GM12878 (cell line): ENCODE data around the gene DCTN1. TPM values are rescaled to one million over a fixed set of nuclear protein-coding genes. Genes with fewer than 3 reads are reported as not detected.

Source experiments
- ATAC-seq: fragments of 200-7000 bp; cut with Tn5 transposase; 3 replicates; pipeline ENCODE4 v1.9.1; 2020; ENCODE audit warnings: mild to moderate bottlenecking, moderate library complexity
- BruUV-seq: library from RNA; stranded (reverse); fragments of 400-500 nt; replicated peaks from 2 replicates; lab custom pipeline; 2021; lab: Mats Ljungman, UMichigan
- CTCF ChIA-PET: fragments of 300-600 bp; sonication (Branson Sonifier 250); formaldehyde crosslinking; extraction: SDS; loops from one replicate; lab custom pipeline; 2021; ENCODE audit warnings: inconsistent platforms; lab: Yijun Ruan, JAX
- POLR2A ChIA-PET: fragments of 350-600 bp; formaldehyde crosslinking; extraction: SDS; loops from one replicate; lab custom pipeline; 2021; ENCODE audit warnings: inconsistent platforms; lab: Charles Lee
- RAD21 ChIA-PET: fragments of 300-600 bp; sonication (Branson Sonifier 250); formaldehyde crosslinking; loops from one replicate; lab custom pipeline; 2023; ENCODE audit warnings: antibody characterized with exemption; ENCODE audit not compliant: unreplicated experiment; lab: Charles Lee
- SMC1A ChIA-PET: fragments of 300-600 bp; sonication (Branson Sonifier 250); formaldehyde crosslinking; loops from one replicate; lab custom pipeline; 2023; ENCODE audit not compliant: unreplicated experiment, uncharacterized antibody; lab: Charles Lee
- DNase-seq: peaks from one replicate; pipeline ENCODE4 v3.0.0-alpha.2; 2011; ENCODE audit warnings: low read depth, low spot score
- FAIRE-seq: peaks from 3 replicates; lab custom pipeline; 2011; peaks lifted over from hg19 to GRCh38; lab: Jason Lieb, UNC
- H2AFZ ChIP-seq: 2 replicates; pipeline ENCODE4 v1.6.0; 2011; ENCODE audit warnings: low read depth, low read length, control low read depth; ENCODE audit not compliant: control insufficient read depth
- H3K27ac ChIP-seq: 2 replicates; pipeline ENCODE4 v1.5.1; 2011; ENCODE audit warnings: control low read depth; ENCODE audit not compliant: control insufficient read depth, insufficient read depth
- H3K27me3 ChIP-seq, 2 experiments: replicated peaks in 1 of 2; 2 replicates each; pipeline versions ENCODE4 v1.6.0 to v1.6.1; 2011; ENCODE audit warnings: low read length in 1 of 2; ENCODE audit not compliant: control insufficient read depth in 2 of 2, insufficient read depth in 2 of 2
- H3K36me3 ChIP-seq, 2 experiments: 2 replicates each; pipeline ENCODE4 v1.5.1; 2011; ENCODE audit warnings: low read length in 1 of 2; ENCODE audit not compliant: control insufficient read depth in 2 of 2, insufficient read depth in 2 of 2
- H3K4me1 ChIP-seq: 2 replicates; pipeline ENCODE4 v1.6.1; 2011; ENCODE audit warnings: mild to moderate bottlenecking, low read length, moderate library complexity, mixed read lengths; ENCODE audit not compliant: control insufficient read depth, insufficient read depth
- H3K4me2 ChIP-seq: 2 replicates; pipeline ENCODE4 v1.6.0; 2011; ENCODE audit warnings: control low read depth; ENCODE audit not compliant: control insufficient read depth, insufficient read depth
- H3K4me3 ChIP-seq: fragments of 200-600 bp; sonication (generic); 2 replicates; pipeline ENCODE4 v1.5.1; 2016
- H3K79me2 ChIP-seq: 2 replicates; pipeline ENCODE4 v1.6.0; 2011; ENCODE audit warnings: low read length; ENCODE audit not compliant: control insufficient read depth, insufficient read depth
- H3K9ac ChIP-seq: 2 replicates; pipeline ENCODE4 v1.8.0; 2011; ENCODE audit warnings: low read length, control low read depth, mixed read lengths; ENCODE audit not compliant: control insufficient read depth, insufficient read depth
- H3K9me3 ChIP-seq: replicated peaks from 3 replicates; pipeline ENCODE4 v1.5.1; 2011; ENCODE audit warnings: mild to moderate bottlenecking, low read length; ENCODE audit not compliant: control insufficient read depth, insufficient read depth
- H4K20me1 ChIP-seq: 2 replicates; pipeline ENCODE4 v1.6.0; 2011; ENCODE audit not compliant: control insufficient read depth, insufficient read depth
- DPF2 ChIP-seq: fragments of 450-650 bp; IDR thresholded peaks from 2 replicates; pipeline ENCODE4 v1.6.1; 2017; ENCODE audit warnings: mild to moderate bottlenecking
- EZH2 ChIP-seq: IDR thresholded peaks from 2 replicates; pipeline ENCODE4 v1.6.1; 2012; ENCODE audit warnings: low read depth, mild to moderate bottlenecking, control low read depth, inconsistent platforms, low read length, borderline replicate concordance; ENCODE audit not compliant: control insufficient read depth
- NRF1 ChIP-seq: conservative IDR thresholded peaks from 2 replicates; pipeline ENCODE4 v1.6.1; 2011; ENCODE audit warnings: mild to moderate bottlenecking, low read depth, low read length, improper control_type of control experiment
- SREBF2 ChIP-seq: IDR thresholded peaks from 2 replicates; pipeline ENCODE4 v1.6.1; 2012; ENCODE audit warnings: mild to moderate bottlenecking, low read length
- WGBS: methylation state at CpG from one replicate; pipeline ENCODE4 v1.1.6; 2016; ENCODE audit warnings: low lambda C conversion rate; ENCODE audit not compliant: insufficient replicate concordance, insufficient coverage; ENCODE audit errors: missing lambda C conversion rate; 5-methylcytosine and 5-hydroxymethylcytosine counted together
- in situ Hi-C: fragments of 300-500 bp; cut with MboI; formaldehyde crosslinking; loops from 9 replicates; pipeline ENCODE4 v1.14.3; 2018; ENCODE audit warnings: mixed read lengths
- intact Hi-C: fragments of 100-400 bp; cut with micrococcal nuclease; formaldehyde crosslinking; loops from one replicate; pipeline ENCODE4 v1.14.2; 2022; ENCODE audit not compliant: unreplicated experiment
- polyA plus RNA-seq, 11 experiments: library from polyadenylated mRNA; depleted of rRNA in 4 of 11; unstranded in 6 of 11; stranded (reverse) in 5 of 11; fragments of >200 nt; fragmentation: Nextera tagmentation in 4 of 11; fragmentation: Illumina TruSeq in 1 of 11; extraction: Ambion mirVana in 4 of 11; extraction: Trizol in 1 of 11; gene quantifications; 1 replicate in 1 of 11; 2 replicates in 10 of 11; pipeline versions ENCODE4 v1.2.1 to v1.2.3, GENCODE V29; 2011 to 2016; ENCODE audit warnings: inconsistent platforms in 2 of 11, missing spikeins in 2 of 11, low read depth in 1 of 11
- total RNA-seq, 4 experiments: library from RNA; depleted of rRNA in 3 of 4; stranded (reverse); fragments of >200 nt in 3 of 4; fragmentation: Illumina TruSeq in 1 of 4; extraction: Trizol in 1 of 4; gene quantifications; 2 replicates each; pipeline versions ENCODE4 v1.2.1 to v1.2.3, GENCODE V29; 2013 to 2021
- TF ChIP-seq, protein P1 (sequence below), 3 experiments: IDR thresholded peaks in 2 of 3; conservative IDR thresholded peaks in 1 of 3; 2 replicates each; pipeline ENCODE4 v1.5.1; 2011; ENCODE audit warnings: low read depth in 3 of 3, low read length in 3 of 3, mild to moderate bottlenecking in 3 of 3, control low read depth in 2 of 3, moderate library complexity in 2 of 3, inconsistent platforms in 1 of 3, mixed read lengths in 1 of 3; ENCODE audit not compliant: control insufficient read depth in 2 of 3, insufficient read depth in 1 of 3; ENCODE audit errors: extremely low read depth in 1 of 3
- TF ChIP-seq, protein P2 (sequence below): fragments of 450-650 bp; formaldehyde crosslinking; IDR thresholded peaks from 2 replicates; pipeline ENCODE4 v1.4.0; 2020; ENCODE audit warnings: mild to moderate bottlenecking, moderate library complexity
- TF ChIP-seq, protein P3 (sequence below): fragments of 450-650 bp; IDR thresholded peaks from 2 replicates; pipeline ENCODE4 v1.6.1; 2016; ENCODE audit warnings: mild to moderate bottlenecking
- TF ChIP-seq, protein P4 (sequence below): fragments of 450-650 bp; IDR thresholded peaks from 2 replicates; pipeline ENCODE4 v1.6.1; 2017; ENCODE audit warnings: low read depth, mild to moderate bottlenecking, moderate library complexity
- TF ChIP-seq, protein P5 (sequence below): fragments of 450-650 bp; IDR thresholded peaks from 2 replicates; pipeline ENCODE4 v1.6.1; 2017; ENCODE audit warnings: mild to moderate bottlenecking, moderate library complexity

DCTN1 gene
- total and polyA plus RNA-seq, 10 of the 15 experiments (the other 5 are each of a cell fraction or from before 2014, with no cell fraction given): 44.1 to 116 (median 64.8) TPM

DNA sequence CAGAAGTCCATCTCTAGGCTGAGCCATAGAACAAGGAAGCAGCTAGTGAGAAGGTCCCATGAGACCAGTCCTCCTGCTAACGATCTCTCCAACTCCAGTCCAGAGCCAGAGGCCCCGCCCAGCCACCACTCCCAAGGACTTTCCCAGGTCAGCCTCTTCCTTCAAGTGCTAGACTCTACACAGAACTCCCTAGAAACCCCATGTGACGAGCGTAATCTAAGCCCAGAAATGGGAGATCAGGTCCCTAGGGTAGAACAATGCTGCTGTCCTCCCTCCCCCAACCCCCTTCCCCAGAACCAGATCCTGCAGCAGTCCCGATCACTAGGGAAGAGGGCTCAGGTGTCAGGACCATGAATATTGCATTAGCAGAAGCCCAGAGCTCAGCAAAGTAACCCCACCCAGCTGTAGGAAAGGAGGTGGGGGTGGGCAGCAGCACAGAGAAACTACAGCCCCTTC lies 6.9 kb downstream of the DCTN1 start:
- Histone ChIP-seq H2AFZ (no peak overlapping the region), H3K4me3 (no peak overlapping the region), H3K36me3 (peaks cover 24% of the 10 kb centered on the region in 2 experiments; a peak in 3 of 4 replicates), H3K9me3 (no peaks in the 10 kb centered on the region), H3K79me2 (no peaks in the 10 kb centered on the region), H4K20me1 (no peaks in the 10 kb centered on the region), H3K27me3 (no peaks in the 10 kb centered on the region), H3K27ac (no peak overlapping the region), H3K9ac (no peak overlapping the region), H3K4me1 (no peaks in the 10 kb centered on the region), H3K4me2 (no peak overlapping the region)
- intact Hi-C loops: no loop called here
- 94% methylated on average over 5 of the region's 5 CpGs for WGBS
- RAD21 ChIA-PET: no interaction called here
- CTCF ChIA-PET: no interaction called here
- BruUV-seq: no TSS peak
- POLR2A ChIA-PET: no interaction called here
- FAIRE-seq: no peak
- no peak for ATAC-seq
- DNase-seq: no peak
- SMC1A ChIA-PET: no interaction called here
- in situ Hi-C loops: no loop called here
- TF ChIP-seq DPF2 (no peak), EZH2 (no peak), NRF1 (no peak), SREBF2 (no peak)
- TF ChIP-seq, protein P1, sequence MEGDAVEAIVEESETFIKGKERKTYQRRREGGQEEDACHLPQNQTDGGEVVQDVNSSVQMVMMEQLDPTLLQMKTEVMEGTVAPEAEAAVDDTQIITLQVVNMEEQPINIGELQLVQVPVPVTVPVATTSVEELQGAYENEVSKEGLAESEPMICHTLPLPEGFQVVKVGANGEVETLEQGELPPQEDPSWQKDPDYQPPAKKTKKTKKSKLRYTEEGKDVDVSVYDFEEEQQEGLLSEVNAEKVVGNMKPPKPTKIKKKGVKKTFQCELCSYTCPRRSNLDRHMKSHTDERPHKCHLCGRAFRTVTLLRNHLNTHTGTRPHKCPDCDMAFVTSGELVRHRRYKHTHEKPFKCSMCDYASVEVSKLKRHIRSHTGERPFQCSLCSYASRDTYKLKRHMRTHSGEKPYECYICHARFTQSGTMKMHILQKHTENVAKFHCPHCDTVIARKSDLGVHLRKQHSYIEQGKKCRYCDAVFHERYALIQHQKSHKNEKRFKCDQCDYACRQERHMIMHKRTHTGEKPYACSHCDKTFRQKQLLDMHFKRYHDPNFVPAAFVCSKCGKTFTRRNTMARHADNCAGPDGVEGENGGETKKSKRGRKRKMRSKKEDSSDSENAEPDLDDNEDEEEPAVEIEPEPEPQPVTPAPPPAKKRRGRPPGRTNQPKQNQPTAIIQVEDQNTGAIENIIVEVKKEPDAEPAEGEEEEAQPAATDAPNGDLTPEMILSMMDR (IDR thresholded peaks at IDR 0.05 in 2 of 3, conservative IDR thresholded peaks at IDR 0.05 in 1 of 3; ENCODE audit: control insufficient read depth in 2 of 3, extremely low read depth in 1 of 3, insufficient read depth in 1 of 3, low read depth in 3 of 3, low read length in 3 of 3): no peak
- TF ChIP-seq, protein P2, sequence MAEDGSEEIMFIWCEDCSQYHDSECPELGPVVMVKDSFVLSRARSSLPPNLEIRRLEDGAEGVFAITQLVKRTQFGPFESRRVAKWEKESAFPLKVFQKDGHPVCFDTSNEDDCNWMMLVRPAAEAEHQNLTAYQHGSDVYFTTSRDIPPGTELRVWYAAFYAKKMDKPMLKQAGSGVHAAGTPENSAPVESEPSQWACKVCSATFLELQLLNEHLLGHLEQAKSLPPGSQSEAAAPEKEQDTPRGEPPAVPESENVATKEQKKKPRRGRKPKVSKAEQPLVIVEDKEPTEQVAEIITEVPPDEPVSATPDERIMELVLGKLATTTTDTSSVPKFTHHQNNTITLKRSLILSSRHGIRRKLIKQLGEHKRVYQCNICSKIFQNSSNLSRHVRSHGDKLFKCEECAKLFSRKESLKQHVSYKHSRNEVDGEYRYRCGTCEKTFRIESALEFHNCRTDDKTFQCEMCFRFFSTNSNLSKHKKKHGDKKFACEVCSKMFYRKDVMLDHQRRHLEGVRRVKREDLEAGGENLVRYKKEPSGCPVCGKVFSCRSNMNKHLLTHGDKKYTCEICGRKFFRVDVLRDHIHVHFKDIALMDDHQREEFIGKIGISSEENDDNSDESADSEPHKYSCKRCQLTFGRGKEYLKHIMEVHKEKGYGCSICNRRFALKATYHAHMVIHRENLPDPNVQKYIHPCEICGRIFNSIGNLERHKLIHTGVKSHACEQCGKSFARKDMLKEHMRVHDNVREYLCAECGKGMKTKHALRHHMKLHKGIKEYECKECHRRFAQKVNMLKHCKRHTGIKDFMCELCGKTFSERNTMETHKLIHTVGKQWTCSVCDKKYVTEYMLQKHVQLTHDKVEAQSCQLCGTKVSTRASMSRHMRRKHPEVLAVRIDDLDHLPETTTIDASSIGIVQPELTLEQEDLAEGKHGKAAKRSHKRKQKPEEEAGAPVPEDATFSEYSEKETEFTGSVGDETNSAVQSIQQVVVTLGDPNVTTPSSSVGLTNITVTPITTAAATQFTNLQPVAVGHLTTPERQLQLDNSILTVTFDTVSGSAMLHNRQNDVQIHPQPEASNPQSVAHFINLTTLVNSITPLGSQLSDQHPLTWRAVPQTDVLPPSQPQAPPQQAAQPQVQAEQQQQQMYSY (CRISPR knock-in tag): no peak
- TF ChIP-seq, protein P3, sequence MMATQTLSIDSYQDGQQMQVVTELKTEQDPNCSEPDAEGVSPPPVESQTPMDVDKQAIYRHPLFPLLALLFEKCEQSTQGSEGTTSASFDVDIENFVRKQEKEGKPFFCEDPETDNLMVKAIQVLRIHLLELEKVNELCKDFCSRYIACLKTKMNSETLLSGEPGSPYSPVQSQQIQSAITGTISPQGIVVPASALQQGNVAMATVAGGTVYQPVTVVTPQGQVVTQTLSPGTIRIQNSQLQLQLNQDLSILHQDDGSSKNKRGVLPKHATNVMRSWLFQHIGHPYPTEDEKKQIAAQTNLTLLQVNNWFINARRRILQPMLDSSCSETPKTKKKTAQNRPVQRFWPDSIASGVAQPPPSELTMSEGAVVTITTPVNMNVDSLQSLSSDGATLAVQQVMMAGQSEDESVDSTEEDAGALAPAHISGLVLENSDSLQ: no peak
- TF ChIP-seq, protein P4, sequence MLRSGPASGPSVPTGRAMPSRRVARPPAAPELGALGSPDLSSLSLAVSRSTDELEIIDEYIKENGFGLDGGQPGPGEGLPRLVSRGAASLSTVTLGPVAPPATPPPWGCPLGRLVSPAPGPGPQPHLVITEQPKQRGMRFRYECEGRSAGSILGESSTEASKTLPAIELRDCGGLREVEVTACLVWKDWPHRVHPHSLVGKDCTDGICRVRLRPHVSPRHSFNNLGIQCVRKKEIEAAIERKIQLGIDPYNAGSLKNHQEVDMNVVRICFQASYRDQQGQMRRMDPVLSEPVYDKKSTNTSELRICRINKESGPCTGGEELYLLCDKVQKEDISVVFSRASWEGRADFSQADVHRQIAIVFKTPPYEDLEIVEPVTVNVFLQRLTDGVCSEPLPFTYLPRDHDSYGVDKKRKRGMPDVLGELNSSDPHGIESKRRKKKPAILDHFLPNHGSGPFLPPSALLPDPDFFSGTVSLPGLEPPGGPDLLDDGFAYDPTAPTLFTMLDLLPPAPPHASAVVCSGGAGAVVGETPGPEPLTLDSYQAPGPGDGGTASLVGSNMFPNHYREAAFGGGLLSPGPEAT: no peak
- TF ChIP-seq, protein P5, sequence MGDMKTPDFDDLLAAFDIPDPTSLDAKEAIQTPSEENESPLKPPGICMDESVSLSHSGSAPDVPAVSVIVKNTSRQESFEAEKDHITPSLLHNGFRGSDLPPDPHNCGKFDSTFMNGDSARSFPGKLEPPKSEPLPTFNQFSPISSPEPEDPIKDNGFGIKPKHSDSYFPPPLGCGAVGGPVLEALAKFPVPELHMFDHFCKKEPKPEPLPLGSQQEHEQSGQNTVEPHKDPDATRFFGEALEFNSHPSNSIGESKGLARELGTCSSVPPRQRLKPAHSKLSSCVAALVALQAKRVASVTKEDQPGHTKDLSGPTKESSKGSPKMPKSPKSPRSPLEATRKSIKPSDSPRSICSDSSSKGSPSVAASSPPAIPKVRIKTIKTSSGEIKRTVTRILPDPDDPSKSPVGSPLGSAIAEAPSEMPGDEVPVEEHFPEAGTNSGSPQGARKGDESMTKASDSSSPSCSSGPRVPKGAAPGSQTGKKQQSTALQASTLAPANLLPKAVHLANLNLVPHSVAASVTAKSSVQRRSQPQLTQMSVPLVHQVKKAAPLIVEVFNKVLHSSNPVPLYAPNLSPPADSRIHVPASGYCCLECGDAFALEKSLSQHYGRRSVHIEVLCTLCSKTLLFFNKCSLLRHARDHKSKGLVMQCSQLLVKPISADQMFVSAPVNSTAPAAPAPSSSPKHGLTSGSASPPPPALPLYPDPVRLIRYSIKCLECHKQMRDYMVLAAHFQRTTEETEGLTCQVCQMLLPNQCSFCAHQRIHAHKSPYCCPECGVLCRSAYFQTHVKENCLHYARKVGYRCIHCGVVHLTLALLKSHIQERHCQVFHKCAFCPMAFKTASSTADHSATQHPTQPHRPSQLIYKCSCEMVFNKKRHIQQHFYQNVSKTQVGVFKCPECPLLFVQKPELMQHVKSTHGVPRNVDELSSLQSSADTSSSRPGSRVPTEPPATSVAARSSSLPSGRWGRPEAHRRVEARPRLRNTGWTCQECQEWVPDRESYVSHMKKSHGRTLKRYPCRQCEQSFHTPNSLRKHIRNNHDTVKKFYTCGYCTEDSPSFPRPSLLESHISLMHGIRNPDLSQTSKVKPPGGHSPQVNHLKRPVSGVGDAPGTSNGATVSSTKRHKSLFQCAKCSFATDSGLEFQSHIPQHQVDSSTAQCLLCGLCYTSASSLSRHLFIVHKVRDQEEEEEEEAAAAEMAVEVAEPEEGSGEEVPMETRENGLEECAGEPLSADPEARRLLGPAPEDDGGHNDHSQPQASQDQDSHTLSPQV: no peak
